ENCODE results near the gene CBLC. TPM values are rescaled to one million over a fixed set of nuclear protein-coding genes. Genes with fewer than 3 reads are reported as not detected.
A peak's percentile ranks its signal among the peaks of the same experiment; 100 is the strongest.
"Not testable (repeated sequence)": the region's sequence is repeated elsewhere in the genome, so short reads cannot be mapped to it uniquely, and the experiment has no call there.

The CBLC gene
- total RNA-seq, 1 donor from 2014 or later: 0.13 TPM

DNA sequence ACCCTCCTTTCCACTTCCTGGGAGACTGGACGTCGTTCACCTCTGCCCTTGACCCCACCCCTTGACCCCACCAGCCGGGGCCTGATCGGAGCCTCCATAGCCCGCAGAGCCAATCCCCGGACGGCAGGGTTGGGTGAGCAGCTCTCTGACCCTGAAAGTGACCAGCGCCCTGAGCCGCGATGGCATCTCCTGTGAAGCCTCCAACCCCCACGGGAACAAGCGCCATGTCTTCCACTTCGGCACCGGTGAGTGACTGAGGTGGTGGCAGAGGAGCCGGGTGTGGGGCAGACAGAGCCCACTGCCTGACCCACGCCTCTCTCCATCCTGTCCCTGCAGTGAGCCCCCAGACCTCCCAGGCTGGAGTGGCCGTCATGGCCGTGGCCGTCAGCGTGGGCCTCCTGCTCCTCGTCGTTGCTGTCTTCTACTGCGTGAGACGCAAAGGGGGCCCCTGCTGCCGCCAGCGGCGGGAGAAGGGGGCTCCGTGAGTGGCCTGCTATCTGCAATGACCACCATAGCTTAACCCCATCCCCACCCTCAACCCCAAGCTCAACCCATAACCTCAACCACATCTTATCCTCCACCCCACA, 41.6 kb downstream of the CBLC start:
- no peak for DNase-seq (ENCODE audit: low read depth in 2 of 2)

DNA sequence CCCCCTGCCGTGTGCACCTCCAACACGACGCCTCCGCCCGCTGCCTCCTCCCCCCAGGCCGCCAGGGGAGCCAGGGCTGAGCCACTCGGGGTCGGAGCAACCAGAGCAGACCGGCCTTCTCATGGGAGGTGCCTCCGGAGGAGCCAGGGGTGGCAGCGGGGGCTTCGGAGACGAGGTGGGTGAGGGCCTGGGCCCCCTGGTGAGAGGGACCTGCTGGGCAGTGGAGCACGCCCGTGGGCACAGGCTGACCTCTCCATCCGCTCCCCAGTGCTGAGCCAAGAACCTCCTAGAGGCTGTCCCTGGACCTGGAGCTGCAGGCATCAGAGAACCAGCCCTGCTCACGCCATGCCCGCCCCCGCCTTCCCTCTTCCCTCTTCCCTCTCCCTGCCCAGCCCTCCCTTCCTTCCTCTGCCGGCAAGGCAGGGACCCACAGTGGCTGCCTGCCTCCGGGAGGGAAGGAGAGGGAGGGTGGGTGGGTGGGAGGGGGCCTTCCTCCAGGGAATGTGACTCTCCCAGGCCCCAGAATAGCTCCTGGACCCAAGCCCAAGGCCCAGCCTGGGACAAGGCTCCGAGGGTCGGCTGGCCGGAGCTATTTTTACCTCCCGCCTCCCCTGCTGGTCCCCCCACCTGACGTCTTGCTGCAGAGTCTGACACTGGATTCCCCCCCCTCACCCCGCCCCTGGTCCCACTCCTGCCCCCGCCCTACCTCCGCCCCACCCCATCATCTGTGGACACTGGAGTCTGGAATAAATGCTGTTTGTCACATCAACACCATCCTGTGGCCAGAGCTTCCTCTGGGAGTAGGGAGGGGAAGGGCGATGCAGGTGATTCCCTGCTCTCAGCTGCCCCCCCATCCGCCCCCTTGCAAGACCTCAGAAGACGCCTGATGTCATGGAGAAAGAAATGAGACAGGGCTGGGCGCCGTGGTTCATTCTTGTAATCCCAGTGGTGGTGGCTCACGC, 43.2 kb downstream of the CBLC start:
- DNase-seq (ENCODE audit: low read depth in 2 of 2): peak in 1 of 2 donors; percentile 46

- DNase-seq (ENCODE audit: low read depth in 2 of 2): no peak
These were observed 44.5 kb downstream of the CBLC start for GRCh38 chr19:44822177-44822576.

DNA sequence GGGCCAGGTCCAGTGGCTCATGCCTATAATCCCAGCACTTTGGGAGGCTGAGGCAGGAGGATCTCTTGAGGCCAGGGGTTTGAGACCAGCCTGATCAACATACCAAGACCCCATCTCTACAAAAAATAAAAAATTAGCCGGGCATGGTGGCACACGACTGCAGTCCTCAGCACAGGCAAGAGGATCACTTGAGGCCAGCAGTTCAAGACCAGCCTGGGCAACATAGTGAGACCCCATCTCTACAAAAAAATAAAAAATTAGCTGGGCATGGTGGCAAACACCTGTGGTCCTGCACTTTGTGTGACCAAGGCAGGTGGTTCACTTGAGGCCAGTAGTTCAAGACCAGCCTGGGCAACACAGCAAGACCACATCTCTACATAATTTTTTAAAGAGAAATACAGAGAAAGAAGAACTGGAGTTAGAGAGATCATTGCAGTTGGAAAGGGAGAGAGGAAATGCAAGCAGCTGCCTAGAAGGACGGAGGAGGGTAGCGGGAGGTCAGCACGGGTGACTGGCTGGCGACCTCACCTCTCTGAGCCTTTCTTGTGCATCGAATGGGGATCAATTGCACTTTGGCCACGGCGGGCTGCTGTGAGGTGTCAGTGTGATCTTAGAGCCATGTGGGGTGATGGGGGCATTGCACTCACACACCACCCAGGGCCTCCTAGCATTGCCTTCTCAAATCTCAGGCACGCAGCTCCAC, 45.1 kb downstream of the CBLC start:
- DNase-seq (ENCODE audit: low read depth in 2 of 2): no peak

DNA sequence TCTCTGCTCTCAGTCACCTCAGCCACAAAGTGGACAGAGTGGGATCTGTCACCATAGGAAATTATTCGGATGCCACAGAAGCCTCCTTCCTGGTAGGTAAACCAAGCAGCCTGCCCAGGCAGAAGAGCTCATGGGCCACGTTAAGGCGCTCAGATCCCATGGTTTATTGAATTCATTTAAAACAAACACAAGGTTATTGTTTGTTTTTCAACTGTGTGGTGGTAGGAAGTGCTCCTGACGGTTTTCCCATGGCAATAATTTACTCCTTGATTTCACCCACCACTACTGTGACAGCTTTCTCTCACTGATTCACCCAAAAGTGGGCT, 45.6 kb downstream of the CBLC start:
- peak in 1 of 2 donors; percentile 41 for DNase-seq (ENCODE audit: low read depth in 2 of 2)

GRCh38 chr19:44824761-44825160, 47.1 kb downstream of the CBLC start:
- peak in 1 of 2 donors; percentile 73 for DNase-seq (ENCODE audit: low read depth in 2 of 2)

DNA sequence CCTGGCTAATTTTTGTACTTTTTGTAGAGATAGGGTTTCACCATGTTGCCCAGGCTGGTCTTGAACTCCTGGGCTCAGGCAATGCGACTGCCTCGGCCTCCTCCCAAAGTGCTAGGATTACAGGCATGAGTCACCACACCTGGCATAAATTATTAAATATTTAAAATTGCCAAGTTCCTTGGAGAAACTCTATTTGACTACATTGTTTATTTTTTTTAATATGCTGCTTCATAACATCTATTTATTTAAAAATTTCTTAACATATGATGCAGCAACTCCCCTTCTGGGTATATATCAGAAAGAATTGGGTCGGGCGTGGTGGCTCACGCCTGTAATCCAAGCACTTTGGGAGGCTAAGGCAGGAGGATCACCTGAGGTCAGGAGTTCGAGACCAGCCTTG, 55.2 kb downstream of the CBLC start:
- DNase-seq (ENCODE audit: low read depth in 2 of 2): not testable (repeated sequence)

- not testable (repeated sequence) for DNase-seq (ENCODE audit: low read depth in 2 of 2)
These were observed 56.7 kb downstream of the CBLC start for GRCh38 chr19:44834399-44834798.

DNA sequence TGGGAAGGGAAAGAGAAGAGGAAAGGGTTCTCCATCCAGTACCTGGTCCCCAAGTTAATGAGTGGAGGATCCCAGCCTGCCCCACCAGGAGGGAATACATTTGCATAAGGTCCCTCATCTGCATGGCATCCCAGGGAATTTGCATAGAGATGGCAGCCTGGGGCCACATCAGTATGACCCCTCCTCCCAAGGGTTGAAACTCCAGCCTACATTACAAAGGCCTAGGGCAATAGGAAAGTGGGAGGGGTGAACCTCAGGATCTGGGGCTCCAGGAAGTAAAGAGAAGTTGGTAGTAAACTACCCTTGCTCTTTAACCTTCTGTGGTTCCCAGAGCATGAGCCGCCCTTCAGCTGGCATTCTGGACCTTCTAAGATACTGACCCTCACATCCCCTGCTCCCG, 61.6 kb downstream of the CBLC start:
- no peak for DNase-seq (ENCODE audit: low read depth in 2 of 2)

DNA sequence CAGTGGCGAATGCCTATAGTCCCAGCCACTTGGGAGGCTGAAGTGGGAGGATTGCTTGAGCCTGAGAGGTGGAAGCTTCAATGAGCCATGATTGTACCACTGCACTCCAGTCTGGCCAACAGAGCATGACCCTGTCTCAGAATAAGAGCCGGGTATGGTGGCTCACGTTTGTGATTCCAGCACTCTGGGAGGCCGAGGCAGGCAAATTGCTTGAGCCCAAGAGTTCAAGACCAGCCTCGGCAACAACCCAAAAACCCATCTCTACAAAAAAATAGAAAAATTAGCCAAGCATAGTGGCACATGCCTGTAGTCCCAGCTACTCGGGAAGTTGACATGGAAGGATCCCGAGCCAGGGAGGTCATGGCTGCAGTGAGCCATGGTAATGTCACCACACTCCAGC, 63.1 kb downstream of the CBLC start:
- no peak for DNase-seq (ENCODE audit: low read depth in 2 of 2)

DNA sequence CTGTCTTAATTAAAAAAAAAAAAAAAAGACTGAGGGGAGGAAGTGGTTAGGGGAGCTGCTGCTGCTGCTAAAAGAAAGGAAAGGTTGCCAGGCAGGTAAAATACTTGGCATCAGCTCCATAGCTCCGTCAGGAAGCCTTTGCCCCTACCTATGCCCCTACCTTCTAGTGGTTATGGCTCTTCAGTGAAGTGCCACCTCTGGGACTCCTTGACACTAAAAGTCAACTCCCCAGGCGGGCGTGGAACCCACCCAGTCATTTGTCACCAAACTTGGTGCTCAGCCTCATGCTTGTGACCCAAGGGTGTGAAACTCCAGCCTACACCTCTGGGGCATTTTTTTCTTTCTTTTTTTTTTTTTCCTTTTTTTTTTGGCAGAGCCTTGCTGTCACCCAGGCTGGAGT, 63.5 kb downstream of the CBLC start:
- no peak for DNase-seq (ENCODE audit: low read depth in 2 of 2)

DNA sequence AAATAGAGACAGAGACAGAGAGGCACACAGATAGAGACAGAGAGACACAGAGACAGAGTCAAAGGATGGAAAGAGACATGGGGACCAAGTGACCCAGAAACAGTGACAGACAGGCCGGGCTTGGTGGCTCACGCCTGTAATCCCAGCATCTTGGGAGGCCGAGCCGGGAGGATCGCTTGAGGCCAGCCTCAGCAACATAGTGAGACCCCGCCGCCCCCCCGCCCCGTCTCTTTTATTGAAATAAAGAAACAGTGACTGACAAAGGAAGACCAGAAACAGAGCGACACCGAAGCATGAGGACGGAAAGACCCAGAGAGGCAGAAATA, 67.6 kb downstream of the CBLC start:
- no peak for DNase-seq (ENCODE audit: low read depth in 2 of 2)

- peak; percentile 96 to 98 for DNase-seq (ENCODE audit: low read depth in 2 of 2)
These were observed 68.1 kb downstream of the CBLC start, which contains the start of gene NECTIN2 for GRCh38 chr19:44845612-44846454. Gene NECTIN2 (plus strand): TSS chr19:44846297. CDS start chr19:44846526, 229 bp downstream.

GRCh38 chr19:44846455-44847143, 68.9 kb downstream of the CBLC start:
- DNase-seq (ENCODE audit: low read depth in 2 of 2): no peak

DNA sequence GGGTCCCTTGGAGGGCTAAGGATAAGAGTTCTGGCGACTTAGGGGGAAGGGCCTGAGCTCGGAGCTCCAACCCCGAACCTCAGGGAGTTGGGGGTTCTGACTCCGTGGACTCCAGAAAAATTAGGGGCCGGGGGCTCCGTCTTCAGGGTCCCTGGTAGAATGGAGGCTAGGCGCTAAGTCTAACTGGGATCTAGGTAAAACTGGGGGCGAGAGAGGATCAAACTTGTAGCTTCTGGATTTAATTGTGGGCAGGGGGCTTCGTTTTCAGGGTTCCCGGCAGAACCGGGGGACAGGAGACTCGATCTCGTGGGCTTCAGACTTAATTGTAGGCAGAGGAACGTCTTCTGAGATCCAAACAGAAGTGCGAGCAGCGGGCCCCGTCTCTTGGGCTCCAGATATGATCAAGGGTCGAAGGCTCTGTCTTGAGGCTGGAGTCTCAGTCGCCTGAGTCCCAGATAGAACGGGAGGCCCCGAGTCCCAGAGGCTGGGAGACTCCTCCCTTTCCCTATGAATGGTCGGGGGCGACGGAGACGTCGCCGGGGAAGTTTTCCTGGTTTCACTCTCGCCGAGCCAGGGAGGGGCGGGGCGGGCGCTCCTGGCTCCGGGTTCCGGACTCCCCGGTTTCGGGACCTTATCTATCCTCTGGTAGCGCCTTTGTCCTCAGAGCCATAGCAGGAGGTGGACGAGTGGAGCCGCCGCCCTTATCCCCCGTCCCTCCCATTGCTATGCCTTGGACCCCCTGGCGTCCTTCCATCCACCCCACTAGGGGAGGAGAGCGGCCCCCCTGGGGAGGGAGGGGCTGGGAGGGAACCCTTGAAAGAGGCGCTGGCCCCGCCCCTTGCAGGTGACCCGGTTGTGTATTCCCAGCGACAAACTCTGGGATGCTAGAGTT, 69.7 kb downstream of the CBLC start:
- DNase-seq (ENCODE audit: low read depth in 2 of 2): peak in 1 of 2 donors; percentile 78

DNA sequence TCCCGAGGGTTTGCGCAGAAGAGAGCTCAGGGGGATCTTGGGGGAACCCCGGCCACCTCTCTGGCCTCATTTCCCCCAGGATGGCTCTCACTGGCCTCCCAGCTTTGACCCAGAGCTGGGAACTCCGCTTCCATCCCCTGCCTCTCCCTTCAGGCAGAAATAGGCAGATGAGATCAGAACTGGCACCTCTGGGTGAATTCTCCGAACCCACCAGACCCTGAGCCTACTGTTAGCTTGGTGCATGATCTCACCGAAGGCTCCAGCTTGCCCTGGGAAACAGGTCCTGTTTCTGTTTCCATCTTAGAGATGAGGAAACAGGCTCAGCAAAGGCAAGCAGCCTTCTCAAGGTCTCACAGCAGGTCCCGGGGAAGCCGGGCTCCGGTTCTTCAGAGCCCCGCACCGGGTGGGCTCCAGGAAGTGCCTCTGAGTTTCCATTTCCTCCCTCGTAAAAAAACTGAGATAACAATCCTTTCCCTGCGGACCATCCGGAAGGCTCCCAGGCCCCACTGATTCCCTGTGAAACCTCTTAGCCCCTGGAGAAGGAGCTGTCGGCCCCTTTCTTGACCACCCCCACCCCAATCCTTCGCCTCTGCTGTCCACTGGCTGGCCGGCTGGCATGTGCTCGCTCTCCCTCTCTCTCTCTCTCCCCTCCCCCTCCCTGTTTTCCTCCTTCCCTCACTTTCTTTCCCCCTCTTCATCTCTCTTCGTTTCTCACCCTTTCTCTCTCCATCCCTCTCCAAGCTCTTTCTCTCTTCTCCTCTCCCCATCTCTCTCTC, 70.5 kb downstream of the CBLC start:
- DNase-seq (ENCODE audit: low read depth in 2 of 2): peak in 1 of 2 donors; percentile 81

DNA sequence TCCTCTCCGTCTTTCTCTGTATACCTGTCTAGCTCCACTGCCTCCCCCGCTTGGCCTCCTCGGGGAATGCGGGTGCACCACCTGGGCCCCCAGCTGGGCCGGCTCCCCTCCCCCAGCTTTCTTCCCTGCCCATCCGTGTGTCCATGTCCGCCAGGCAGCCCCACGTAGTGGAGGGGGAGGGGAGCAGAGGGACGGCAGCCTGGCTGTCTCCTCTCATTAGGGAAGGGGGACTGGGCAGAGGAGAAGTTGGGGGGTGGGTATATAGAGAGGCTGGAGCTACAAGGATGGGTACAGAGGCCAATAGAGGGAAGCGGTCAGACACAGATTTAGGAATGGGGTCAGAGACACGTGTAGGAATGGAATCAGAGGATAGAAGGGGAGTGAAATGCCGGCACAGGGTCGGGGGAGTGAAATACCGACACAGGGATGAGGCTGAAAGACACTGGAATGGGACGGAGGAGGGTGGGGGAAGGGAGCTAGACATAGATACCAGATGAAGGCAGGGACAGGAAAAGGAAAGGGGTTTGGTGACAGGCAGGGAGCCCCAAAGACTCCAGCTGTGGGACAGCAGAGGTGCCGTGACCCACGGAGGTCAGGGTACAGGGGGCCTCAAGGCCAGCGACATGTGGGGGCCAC, 71.2 kb downstream of the CBLC start:
- no peak for DNase-seq (ENCODE audit: low read depth in 2 of 2)

Data from dermis microvascular lymphatic vessel endothelial cell (primary cell).